Spleen (tissue), 7 donors: Measurements from ENCODE around the gene PPP1R37.

Experiments
- POLR2A ChIP-seq, 3 donors: fragments of 450-650 bp; IDR thresholded peaks; one replicate each; pipeline ENCODE4 v1.5.1; 2017; ENCODE audit warnings: antibody characterized with exemption in 3 of 3, mild to moderate bottlenecking in 1 of 3
- POLR2AphosphoS5 ChIP-seq, 3 donors: sonication (generic); formaldehyde crosslinking; IDR thresholded peaks; one replicate each; pipeline ENCODE4 v1.5.1; 2017; ENCODE audit warnings: antibody characterized with exemption in 3 of 3
- TF ChIP-seq, protein P1 (sequence below), 11 experiments: fragments of 200-600 bp in 7 of 11; fragments of 450-650 bp in 4 of 11; sonication (generic) in 4 of 11; IDR thresholded peaks in 8 of 11; conservative IDR thresholded peaks in 3 of 11; 1 replicate in 7 of 11; 2 replicates in 4 of 11; pipeline versions ENCODE4 v1.4.0 to v1.8.0; 2016 to 2021; ENCODE audit warnings: antibody characterized with exemption in 11 of 11, inconsistent platforms in 4 of 11, mild to moderate bottlenecking in 1 of 11
- donor health status: DM: no; HTN: no; CAD: no; lungs with moderate emphysema.
- donor health status: DM: no; HTN: no; CAD: no.
- donor health status: DM: no; HTN: no; CAD: no.

DNA sequence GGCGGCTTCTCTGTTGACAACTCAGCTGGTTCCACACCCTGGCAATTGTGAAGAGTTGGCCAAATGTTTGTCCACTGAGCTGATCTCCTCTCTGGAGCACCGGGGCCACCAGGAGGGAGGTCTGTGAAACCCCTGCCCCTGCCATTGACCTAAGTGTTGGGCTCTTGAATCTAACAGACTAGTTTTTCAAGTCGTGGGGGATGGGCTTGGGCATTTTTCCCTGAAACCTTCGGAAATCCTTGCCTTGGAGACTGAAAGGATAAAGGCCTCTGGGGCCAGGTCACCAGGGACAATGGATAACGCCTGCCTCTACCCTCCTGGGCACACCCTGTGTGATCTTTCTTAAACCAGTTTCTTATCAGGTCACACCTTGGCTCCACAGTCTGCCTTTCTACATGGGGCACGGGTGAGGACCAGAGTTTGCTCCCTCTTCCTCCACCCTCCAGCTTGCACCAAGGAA is 13.0 kb upstream of the PPP1R37 start:
- TF ChIP-seq POLR2A (IDR thresholded peaks at IDR 0.05): no peak
- TF ChIP-seq, protein P1, sequence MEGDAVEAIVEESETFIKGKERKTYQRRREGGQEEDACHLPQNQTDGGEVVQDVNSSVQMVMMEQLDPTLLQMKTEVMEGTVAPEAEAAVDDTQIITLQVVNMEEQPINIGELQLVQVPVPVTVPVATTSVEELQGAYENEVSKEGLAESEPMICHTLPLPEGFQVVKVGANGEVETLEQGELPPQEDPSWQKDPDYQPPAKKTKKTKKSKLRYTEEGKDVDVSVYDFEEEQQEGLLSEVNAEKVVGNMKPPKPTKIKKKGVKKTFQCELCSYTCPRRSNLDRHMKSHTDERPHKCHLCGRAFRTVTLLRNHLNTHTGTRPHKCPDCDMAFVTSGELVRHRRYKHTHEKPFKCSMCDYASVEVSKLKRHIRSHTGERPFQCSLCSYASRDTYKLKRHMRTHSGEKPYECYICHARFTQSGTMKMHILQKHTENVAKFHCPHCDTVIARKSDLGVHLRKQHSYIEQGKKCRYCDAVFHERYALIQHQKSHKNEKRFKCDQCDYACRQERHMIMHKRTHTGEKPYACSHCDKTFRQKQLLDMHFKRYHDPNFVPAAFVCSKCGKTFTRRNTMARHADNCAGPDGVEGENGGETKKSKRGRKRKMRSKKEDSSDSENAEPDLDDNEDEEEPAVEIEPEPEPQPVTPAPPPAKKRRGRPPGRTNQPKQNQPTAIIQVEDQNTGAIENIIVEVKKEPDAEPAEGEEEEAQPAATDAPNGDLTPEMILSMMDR (IDR thresholded peaks at IDR 0.05 in 8 of 11, conservative IDR thresholded peaks at IDR 0.05 in 3 of 11): no peak
- no peak for TF ChIP-seq POLR2AphosphoS5 (IDR thresholded peaks at IDR 0.05)
